Kidney capillary endothelial cell (primary cell): ENCODE data around the gene KCNE1.
A peak's percentile ranks its signal among the peaks of the same experiment; 100 is the strongest.
"Not testable (repeated sequence)": the region's sequence is repeated elsewhere in the genome, so short reads cannot be mapped to it uniquely, and the experiment has no call there.

Experiments used
- DNase-seq: peaks from one replicate; pipeline ENCODE4 v3.0.0-alpha.2; 2018; ENCODE audit warnings: low spot score

Gene KCNE1

DNA sequence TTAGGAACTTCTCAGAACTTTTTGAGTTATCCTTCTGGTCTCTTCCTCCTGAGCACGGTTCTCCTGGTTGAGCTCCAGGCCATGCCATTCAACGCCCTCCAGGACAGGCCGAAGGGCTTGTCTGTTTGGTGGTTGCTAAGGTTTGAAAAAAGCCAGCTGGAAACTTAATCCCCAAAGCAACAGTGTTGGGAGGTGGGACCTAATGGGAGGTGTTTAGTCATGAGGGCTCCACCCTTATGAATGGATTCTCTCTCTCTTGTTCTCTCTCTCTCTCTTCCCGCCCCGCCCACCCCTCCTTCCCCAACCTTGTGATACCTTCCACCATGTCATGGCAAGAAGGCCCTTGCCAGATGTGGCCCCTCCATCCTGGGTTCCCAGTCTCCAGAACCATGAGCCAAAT lies 829 bp downstream of the KCNE1 start:
- DNase-seq = no peak

DNA sequence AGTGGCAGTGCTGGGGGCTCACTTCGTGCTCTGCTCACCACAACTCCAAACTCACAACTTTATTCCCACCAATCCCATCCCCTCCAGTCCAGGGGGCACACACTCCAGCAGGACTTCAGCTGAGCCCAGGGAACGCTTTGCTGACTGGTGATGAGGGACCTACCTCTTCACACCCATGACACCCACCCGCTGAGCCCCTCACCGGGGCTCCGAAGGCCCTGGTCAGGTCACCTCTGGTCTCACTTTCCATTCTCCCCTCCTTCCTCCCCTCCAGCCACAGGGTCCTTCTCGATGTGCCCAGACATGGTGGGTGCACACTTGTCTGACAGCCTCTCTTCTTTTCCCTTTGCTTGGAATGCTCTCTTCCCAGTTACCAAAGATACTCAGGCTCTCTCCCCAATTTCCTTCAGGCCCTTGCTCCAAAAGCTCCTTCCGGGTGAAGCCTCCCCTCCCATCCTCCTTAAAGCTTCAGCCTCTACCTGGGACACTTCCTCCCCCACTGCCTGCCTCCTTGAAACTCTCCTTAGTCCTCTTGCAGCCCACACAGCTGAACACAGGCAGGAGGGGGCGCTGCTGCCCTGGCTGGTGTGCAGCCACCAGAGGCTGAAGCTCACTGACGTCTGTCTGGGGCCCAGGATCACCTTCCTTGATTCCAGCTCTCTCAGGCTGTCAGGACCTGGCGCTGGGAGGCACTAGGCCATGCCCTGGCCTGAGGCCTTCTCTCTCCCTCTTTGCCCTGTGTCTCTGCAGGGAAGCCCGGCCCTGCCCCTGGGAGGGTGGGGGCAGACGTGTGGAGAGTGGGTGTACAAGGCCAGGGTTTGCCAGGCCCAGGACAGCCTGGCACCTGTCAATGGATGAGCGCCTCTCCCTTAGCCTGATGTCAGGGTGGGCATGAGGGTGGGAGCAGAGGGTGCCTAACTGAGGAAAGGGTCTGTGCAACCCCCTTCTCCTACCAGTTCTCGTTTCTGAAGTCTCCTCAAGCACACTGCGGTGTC lies 1.6 kb downstream of the KCNE1 start:
- DNase-seq = peak; percentile 58

DNA sequence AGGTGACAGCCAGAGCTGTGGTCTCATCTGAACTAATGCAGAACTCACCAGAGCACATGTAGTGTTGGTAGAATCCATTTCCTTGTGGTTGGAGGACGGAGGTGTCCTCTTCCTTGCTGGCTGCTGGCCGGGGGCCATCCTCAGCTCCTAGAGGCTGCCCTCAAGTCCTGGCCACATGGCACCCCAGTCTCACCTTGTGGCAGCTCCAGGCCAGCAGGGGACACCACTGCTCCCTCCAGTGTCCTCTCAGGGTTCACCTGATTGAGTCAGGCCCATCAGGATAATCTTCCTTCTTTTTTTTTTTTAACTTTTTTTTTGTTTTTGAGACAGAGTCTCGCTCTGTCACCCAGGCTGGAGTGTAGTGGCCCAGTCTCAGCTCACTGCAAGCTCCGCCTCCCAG lies 2.9 kb downstream of the KCNE1 start:
- no peak for DNase-seq

DNA sequence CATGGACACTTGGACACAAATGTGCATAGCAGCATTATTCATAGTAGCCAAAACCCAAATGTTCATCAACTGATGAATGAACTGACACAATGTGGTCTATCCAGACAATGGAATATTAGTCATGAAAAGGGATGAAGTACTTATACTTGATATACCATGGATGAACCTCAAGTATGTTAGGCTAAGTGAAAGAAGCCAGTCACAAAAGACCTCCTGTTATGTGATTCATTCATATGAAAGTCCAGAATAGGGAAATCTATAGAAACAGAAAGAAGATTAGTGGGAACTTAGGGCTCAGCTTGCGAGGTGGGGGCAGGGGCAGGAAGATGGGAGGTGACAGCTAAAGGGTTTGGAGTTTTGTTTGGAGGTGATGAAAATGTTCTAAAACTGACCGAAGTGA lies 7.4 kb downstream of the KCNE1 start:
- DNase-seq = no peak

DNA sequence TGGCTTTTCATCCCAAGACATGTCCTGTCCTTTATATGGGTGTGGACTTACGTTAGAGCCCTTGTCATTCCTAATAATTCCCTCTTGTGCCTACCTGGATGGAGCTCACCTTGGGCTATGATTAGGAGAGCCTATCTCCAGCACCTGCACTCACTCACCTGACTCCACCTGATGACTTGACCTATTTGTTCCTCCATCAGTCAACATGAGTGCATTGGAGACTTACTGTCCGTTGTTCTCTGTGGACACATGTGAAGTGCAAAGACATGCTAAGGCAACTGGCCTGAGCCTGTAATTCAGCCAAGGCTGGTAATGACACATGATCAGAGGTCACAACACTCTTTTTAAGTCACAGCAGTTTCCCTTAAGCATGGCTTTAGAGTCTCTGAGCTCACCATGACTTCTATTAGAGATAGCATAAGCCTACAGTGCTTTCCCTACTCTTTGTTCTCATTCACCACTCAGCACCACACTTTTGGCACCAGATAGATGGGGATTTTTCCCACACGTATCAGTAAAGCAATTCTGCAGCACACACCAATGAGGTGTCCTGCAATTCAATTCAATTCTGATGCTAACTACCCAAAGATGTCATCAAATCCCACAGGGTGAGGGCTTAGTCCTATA lies 9.4 kb downstream of the KCNE1 start:
- no peak for DNase-seq

DNA sequence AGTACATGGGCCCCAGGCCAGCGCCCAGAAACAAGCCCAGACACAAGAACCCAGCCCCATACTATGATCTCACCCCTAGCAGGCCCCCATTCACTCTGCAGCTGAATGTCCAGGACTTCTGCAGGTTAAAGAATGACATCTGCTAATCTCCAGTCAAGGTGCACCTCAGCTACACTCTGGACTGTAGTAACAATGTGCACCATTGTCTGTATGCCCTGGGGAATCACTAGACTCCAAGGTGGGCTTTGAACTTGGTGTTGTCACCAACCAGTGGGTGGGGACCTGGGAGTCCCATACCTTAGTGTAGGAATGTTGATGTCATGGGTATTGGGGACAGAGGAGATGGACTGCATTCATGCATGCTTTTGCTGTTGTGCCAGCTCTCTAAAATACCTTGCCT lies 10.3 kb downstream of the KCNE1 start:
- no peak for DNase-seq

DNA sequence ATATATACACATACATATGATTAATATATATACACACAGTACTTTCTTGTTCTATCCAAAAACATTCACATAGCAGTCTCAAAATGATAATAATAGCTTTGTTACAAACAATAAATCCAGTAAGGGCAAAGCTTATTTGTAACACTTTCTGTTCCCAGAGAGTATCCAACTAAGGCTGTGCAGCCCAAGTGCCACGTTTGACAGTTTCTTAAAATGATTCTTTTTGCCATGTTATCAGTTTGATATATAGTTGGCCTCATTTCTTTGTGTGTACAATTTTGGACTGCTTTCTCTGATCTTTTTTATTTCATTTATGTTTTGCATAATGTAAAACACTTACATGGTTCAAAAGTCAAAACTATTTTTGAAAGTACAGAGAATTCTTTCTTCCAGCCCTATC lies 11.8 kb downstream of the KCNE1 start:
- DNase-seq = no peak

DNA sequence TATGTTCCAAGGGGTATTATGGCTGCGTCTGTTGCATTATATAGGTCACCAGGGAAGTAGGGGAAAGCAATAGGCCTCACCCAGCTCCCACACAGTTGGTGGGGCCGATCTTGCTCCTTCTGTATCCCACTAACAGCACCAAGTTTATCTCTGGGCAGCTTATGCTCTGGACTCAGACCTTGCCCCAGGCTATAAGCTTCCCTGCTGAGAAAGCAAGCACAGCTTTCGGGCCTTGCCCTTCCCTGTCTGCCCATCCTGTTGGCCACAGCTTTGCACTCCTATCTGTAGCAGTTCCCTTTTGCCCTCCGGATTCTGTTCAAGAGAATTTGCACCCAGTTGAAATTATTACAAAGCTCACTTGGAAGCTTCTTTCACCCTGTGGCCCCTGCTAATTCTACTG lies 12.9 kb downstream of the KCNE1 start:
- DNase-seq = no peak

DNA sequence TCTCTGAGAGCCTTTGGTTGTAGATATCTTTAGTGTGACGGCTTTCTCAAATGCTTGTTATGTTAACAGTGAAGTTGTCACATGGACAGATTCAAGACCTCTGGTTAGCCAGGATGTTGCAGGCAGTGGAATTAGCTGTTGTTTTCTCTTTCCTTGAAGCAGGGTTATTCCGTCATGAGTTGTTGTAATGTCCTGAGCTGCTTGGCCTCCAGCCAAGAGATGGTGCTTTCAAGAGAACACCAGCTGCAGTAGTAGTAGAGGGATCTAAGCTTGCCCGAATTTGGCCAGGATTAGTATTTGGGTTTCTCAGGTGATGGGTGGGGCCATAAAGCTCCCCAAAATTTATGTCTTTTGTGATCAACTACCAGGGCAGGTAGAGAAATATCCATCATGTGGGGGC lies 13.4 kb downstream of the KCNE1 start:
- DNase-seq = no peak

DNA sequence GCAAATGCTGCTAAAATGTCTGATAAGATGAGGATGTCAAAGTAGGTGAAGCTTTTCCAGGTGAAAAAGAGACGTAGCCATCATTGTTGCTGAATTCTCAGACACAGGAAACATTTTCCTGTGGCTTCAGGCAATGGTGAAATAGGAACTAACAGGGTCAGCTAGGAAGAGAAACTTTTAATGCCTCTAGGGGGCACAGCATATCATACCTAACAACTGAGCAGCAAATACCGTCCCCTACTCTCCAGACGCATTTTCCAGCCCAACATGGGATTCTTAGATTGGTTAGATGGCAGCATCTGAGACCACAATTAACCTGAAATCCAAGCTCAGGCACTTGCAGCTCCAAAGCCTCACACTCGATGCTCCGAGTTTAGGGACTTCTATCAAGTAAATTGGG lies 28.2 kb downstream of the KCNE1 start:
- not testable (repeated sequence) for DNase-seq

DNA sequence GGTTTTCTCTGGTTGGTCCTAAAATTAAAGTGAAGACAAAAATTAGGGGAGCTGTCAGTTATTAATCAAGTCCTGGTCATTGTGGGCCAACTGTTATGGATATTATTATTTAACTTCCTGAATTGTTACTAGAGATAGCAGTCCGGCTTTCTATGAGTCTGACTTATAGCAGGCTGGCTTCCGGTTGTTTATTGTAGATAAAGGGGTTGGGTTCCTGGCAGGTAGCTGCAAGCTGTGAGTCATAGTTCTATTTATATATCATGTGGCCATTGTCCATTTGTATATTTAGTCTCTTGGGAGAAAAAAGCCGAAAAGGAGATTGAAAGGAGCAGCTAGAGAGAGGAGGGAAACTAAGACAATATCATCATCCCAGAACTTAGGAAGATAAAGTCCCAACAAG lies 28.6 kb downstream of the KCNE1 start:
- not testable (repeated sequence) for DNase-seq

DNA sequence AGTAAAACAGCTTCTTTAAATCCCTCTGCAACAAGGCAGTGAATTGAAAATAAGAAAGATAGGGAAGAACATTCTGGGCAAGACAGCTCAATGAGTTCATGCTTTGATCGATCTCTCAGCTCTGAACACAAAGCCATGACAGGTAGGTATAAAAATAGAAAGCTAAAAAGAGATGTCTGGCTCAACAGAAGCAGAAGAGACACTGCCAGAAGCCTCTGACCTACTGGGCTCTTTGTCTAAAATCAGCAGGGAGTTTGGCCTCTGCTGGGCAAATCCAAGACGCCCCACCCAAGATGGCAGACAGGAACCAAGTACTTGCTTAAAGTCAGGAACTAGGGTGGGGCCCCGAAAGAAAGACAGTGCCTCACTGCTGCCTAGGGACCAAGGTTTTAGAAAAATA lies 44.7 kb downstream of the KCNE1 start:
- DNase-seq = not testable (repeated sequence)

DNA sequence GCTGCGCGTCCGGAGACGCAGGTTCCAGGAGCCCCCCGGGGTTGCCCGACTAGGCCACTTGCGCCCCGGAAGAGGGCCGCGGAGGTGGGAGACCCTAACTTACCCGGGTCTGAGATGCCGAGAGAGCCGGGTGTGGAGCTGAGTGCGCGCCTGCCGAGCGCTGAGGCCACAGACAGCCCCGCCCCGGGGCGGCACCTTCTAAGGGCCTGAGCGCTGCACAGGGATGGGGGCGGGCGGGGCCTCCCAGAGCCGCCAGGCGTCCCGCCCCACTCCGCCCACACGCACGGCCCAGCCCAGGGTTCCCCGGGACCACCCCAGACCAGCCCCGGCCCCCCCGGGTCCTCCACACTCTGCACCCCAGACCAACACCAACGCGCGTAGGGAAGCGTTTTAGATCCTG lies 52.6 kb downstream of the KCNE1 start:
- DNase-seq = not testable (repeated sequence)

DNA sequence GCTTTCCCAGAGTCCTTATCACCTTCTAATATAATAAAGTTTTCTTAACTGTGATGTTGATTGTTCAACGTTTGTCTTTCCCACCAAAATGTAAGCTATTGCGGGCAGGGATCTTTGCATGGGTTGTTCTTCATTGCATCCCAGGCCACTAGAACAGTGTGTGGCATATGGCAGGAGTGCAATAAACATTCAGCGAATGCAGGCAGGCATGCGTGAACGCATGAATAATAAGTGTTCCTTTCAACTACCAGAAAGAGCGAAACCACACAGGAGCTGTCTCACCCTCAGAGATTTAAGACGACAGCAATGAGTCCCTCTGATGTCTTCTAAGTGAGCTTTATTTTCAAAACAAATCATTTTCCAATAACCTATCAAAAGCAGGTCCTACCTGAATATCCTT lies 53.7 kb downstream of the KCNE1 start:
- not testable (repeated sequence) for DNase-seq

DNA sequence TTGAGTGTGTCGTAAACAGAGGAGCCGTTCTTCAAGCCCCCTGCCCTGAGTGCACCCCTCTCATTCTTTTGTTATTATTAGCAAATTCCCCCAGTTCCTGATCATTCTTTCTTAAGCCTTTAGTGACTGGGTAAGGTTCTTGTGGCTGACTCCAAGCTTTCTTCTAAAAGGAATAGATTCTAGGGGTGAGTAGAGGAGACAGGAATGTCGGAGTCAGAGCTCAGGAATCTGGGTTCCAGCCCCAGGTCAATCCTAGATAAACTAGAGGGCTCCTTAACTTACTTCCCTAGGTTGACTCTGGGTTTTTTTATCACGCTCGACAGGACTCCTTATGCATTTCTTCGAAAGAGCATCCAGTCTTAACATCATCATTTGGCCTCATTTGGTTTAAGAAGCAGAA lies 55.8 kb downstream of the KCNE1 start:
- not testable (repeated sequence) for DNase-seq

DNA sequence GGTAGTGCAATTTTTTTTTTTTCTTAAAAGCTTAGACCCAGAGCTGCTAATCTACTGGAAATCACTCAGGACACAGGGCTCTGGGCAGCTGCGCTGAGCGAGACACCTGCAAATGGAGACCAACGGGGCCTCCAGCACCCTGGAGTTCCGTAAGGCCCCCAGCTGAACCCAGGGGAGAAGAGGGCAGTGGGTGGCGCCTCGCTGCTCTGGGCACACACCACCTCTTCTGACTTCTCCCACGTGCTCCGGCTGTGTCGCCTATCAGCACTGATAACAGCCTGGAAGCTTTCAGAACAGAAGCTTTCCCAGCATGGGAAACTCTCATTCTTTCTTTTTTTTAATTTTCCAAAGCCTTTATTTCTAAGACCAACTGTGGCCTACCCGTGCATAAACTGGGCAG lies 56.4 kb downstream of the KCNE1 start:
- DNase-seq = not testable (repeated sequence)

DNA sequence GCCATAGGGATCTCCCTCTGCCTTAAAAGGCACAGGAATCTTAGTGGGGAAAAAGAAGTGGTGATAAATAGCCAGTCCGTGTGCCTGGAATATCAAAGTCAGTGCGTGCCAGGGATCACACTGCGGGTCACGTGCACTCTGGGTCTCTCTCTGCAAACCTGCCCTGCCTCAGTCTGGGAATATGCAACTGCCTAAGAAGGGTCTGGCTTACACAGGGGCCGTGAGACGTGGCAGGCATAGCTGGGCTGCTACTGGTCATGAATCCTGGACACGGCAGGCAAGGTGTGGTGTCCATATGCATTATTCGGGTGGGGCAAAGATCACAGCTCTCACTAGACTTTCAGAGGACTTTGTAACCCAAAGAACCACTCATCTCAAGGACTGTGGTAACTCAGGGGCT lies 65.0 kb downstream of the KCNE1 start:
- DNase-seq = not testable (repeated sequence)

DNA sequence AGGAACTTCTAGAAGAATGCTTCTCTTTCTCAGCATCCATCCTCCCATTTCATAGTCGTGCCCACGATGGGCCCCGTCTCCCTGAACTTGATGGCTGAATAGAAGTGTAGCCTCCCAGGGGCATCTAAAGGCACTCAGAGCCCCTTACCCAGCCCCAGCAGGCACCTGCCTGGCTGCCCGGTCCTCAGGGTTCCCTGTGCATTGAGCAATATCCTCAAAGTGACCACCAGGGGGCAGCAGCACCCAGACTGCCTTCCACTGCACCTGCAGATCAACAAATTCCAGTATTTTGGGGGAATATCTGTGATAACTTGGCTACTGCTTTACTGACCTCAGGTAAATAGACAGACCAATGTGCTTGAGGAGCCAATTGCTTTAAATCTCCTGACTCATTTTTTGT lies 68.5 kb downstream of the KCNE1 start:
- not testable (repeated sequence) for DNase-seq

DNA sequence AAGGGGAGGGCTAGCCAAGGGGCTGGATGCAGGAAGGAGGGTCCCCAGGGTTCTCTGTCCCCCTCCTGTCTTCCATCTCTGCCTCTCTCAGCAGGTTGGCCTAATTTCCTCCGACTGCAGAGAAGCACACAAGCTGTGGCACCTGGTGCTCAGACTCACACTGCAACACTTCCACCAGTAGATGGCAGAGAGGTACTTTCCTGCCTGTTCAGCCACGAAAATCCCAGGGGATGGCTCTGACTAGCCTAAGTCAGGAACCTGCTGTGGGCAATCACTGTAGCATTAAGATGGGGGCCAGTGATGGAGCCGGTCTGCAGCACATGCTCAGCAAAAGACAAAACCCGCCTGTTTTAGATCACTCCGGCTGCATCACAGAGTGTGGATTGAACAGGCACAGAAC lies 82.3 kb downstream of the KCNE1 start:
- DNase-seq = not testable (repeated sequence)

DNA sequence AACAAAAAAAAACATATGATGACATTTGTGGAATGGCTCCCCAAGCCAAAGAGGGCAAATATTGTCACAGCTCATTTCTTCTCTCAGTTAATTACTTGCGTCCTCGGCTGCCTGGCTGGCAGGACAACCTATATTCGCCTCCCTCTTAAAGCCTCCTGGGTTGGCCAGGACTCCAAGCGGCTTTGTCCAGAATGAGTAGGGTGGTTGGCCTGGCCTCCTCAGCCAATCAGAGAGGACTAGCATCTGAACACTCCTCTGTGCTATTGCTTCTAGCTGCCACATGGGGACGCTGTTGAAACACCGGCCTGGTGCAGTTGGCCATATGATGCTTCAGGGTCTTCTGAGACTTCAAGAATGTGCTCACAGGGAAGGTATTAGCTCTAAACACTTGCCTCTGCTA lies 83.6 kb downstream of the KCNE1 start:
- not testable (repeated sequence) for DNase-seq

DNA sequence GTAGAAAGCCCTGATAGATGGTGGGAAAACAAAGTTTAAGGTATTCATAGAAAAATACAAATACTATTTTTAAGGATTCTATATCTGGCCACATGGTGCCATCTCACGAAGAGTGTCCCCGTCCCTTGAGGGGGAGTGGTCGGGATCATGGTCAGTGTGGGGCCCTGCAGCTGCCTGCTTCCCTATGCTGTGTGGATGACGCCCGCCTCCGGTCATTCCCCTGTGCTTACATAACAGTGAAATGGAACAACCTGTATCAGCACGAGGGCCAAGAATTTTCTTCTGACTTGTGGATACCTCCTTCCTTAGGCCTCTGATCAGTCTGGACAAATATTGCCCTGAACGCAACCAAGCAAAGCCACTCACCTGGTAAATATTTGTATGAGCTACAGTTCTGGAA lies 84.7 kb downstream of the KCNE1 start:
- DNase-seq = not testable (repeated sequence)

DNA sequence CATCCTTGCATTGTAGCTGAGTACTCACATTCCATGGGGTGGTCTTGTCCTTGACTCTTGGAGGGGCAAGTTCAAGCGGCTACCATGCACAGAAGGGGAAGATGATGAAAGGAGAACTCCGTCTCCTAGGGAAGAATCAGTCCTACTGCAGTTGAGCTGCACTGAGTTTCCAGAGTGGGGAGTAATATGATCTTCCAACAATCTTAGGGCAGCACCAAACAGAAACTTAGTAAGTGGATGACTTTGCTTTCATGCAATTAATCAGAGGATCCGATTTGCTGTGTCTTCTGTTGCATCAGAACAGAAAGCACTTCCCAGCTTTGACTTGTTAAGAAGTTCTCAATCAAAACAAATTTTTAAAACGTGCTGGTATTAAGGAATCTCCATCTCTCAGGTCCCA lies 88.2 kb downstream of the KCNE1 start, which contains the start of gene SMIM34:
Gene SMIM34, minus strand, starts transcription at position 147 of the 400 bp plus-strand sequence. Its CDS starts 112 bp downstream, at position 35.
- not testable (repeated sequence) for DNase-seq

DNA sequence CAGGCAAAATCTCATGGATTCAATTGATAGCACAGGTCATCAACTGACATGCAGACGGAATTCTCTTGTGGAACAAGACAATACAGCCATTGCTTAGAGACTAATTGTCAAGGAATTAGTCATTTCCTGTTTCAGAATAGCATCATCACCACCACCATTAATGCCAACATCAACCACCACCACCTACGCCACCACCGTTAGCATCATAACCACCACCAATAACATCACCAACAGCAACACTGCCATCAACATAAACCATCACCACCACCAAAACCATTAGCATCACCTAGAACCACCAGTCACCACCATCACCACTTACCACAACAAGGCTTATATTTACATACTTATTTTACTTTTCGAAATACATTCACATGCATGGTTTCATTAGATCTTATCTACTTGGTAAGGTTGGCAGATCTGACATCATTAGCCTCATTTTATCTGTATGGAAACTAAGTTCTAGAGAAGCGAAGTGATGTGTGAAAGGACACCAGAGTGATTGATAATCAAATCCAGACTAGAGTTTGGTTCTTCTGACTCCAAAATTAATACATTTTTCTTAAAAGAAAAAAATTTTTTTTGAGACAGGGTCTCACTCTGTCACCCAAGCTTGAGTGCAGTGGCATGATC lies 94.4 kb downstream of the KCNE1 start:
- not testable (repeated sequence) for DNase-seq
